H1 (cell line): Measurements from ENCODE around the gene SORCS3. TPM values are rescaled to one million over a fixed set of nuclear protein-coding genes. Genes with fewer than 3 reads are reported as not detected.

Source experiments
- CTCF ChIA-PET: fragments of 300-600 bp; sonication (Branson Sonifier 250); formaldehyde crosslinking; loops from one replicate; lab custom pipeline; 2021; ENCODE audit not compliant: partially characterized antibody; lab: Charles Lee
- POLR2A ChIA-PET: fragments of 300-600 bp; sonication (Branson Sonifier 250); formaldehyde crosslinking; loops from one replicate; lab custom pipeline; 2021; ENCODE audit warnings: inconsistent platforms; ENCODE audit not compliant: partially characterized antibody; lab: Charles Lee
- DNase-seq, 2 experiments: peaks; one replicate each; pipeline versions ENCODE4 v3.0.0 to v3.0.0-alpha.2; 2010 to 2022; ENCODE audit warnings: low spot score in 2 of 2, low read depth in 1 of 2, mixed read lengths in 1 of 2
- FAIRE-seq: peaks from 2 replicates; lab custom pipeline; 2011; peaks lifted over from hg19 to GRCh38; lab: Jason Lieb, UNC
- H2AFZ ChIP-seq: 2 replicates; pipeline ENCODE4 v1.8.1; 2012; ENCODE audit warnings: low read length, inconsistent platforms
- H2AK5ac ChIP-seq: 2 replicates; pipeline ENCODE4 v1.6.1; 2013; ENCODE audit warnings: low read depth, low read length
- H2BK120ac ChIP-seq: replicated peaks from 2 replicates; pipeline ENCODE3; 2013; ENCODE audit warnings: low read depth, low read length, inconsistent platforms
- H2BK12ac ChIP-seq: 2 replicates; pipeline ENCODE4 v1.6.1; 2013; ENCODE audit warnings: low read depth, low read length
- H2BK15ac ChIP-seq: 2 replicates; pipeline ENCODE4 v1.6.1; 2013; ENCODE audit warnings: low read length
- H2BK20ac ChIP-seq: 2 replicates; pipeline ENCODE4 v1.6.1; 2013; ENCODE audit warnings: low read length
- H2BK5ac ChIP-seq: 2 replicates; pipeline ENCODE4 v1.6.1; 2013; ENCODE audit warnings: low read depth, low read length
- H3K14ac ChIP-seq: 2 replicates; pipeline ENCODE4 v1.6.1; 2013; ENCODE audit warnings: inconsistent platforms; ENCODE audit not compliant: insufficient read length
- H3K18ac ChIP-seq: 2 replicates; pipeline ENCODE4 v1.6.1; 2013; ENCODE audit warnings: low read length; ENCODE audit errors: extremely low read depth
- H3K23ac ChIP-seq: 2 replicates; pipeline ENCODE4 v1.6.1; 2013; ENCODE audit warnings: inconsistent platforms; ENCODE audit not compliant: insufficient read length
- H3K23me2 ChIP-seq: 2 replicates; pipeline ENCODE4 v1.6.1; 2013; ENCODE audit warnings: low read depth, low read length
- H3K27ac ChIP-seq: 2 replicates; pipeline ENCODE4 v1.6.1; 2011; ENCODE audit warnings: low read depth, low read length, inconsistent platforms
- H3K27me3 ChIP-seq, 4 experiments: replicated peaks in 1 of 4; 1 replicate in 1 of 4; 2 replicates in 3 of 4; pipeline versions ENCODE4 v1.6.1 to v1.8.1; 2011 to 2013; ENCODE audit warnings: low read length in 3 of 4, mild to moderate bottlenecking in 3 of 4, inconsistent platforms in 2 of 4, mixed read lengths in 2 of 4, moderate library complexity in 1 of 4; ENCODE audit not compliant: control insufficient read depth in 3 of 4, insufficient read depth in 3 of 4; ENCODE audit errors: extremely low read depth in 1 of 4
- H3K36me3 ChIP-seq, 4 experiments: 2 replicates each; pipeline versions ENCODE4 v1.6.1 to v1.8.1; 2011 to 2013; ENCODE audit warnings: mild to moderate bottlenecking in 4 of 4, low read length in 3 of 4, moderate library complexity in 2 of 4, control low read depth in 1 of 4, inconsistent platforms in 1 of 4; ENCODE audit not compliant: insufficient read depth in 4 of 4, control insufficient read depth in 2 of 4
- H3K4ac ChIP-seq: replicated peaks from 2 replicates; pipeline ENCODE3; 2013; ENCODE audit warnings: low read length, low read depth, mixed read lengths, inconsistent platforms; ENCODE audit not compliant: insufficient read length
- H3K4me1 ChIP-seq, 4 experiments: replicated peaks in 1 of 4; 1 replicate in 1 of 4; 2 replicates in 3 of 4; pipeline versions ENCODE4 v1.6.1 to v1.8.1; 2011 to 2013; ENCODE audit warnings: low read length in 3 of 4, inconsistent platforms in 2 of 4, mixed read lengths in 1 of 4; ENCODE audit not compliant: insufficient read depth in 4 of 4, control insufficient read depth in 3 of 4
- H3K4me2 ChIP-seq, 2 experiments: 2 replicates each; pipeline versions ENCODE4 v1.6.1 to v1.8.1; 2011 to 2013; ENCODE audit warnings: low read depth in 2 of 2, low read length in 2 of 2, control low read depth in 1 of 2, inconsistent platforms in 1 of 2, mild to moderate bottlenecking in 1 of 2; ENCODE audit not compliant: insufficient read depth in 1 of 2
- H3K4me3 ChIP-seq, 4 experiments: fragments of 200-600, 300-600 bp in 1 of 4; sonication (generic), shearing (Covaris generic), sonication (Bioruptor Twin) in 1 of 4; 2 replicates each; pipeline versions ENCODE4 v1.5.1 to v1.8.1; 2011 to 2016; ENCODE audit warnings: low read length in 4 of 4, low read depth in 3 of 4, control low read depth in 2 of 4, inconsistent platforms in 2 of 4, mild to moderate bottlenecking in 2 of 4, mixed read lengths in 1 of 4, moderate library complexity in 1 of 4; ENCODE audit not compliant: insufficient read depth in 2 of 4; ENCODE audit errors: extremely low read depth in 1 of 4
- H3K56ac ChIP-seq: replicated peaks from 2 replicates; pipeline ENCODE3; 2013; ENCODE audit warnings: low read depth, mild to moderate bottlenecking, mixed read lengths, low read length, inconsistent platforms; ENCODE audit not compliant: insufficient read length
- H3K79me1 ChIP-seq: 2 replicates; pipeline ENCODE4 v1.6.1; 2013; ENCODE audit warnings: low read depth, low read length, control low read depth
- H3K79me2 ChIP-seq, 2 experiments: 2 replicates each; pipeline versions ENCODE4 v1.6.1 to v1.8.1; 2012 to 2013; ENCODE audit warnings: low read length in 2 of 2, mild to moderate bottlenecking in 2 of 2, inconsistent platforms in 1 of 2; ENCODE audit not compliant: insufficient read depth in 2 of 2, control insufficient read depth in 1 of 2
- H3K9ac ChIP-seq, 4 experiments: replicated peaks in 1 of 4; 1 replicate in 1 of 4; 2 replicates in 3 of 4; pipeline versions ENCODE4 v1.6.1 to v1.8.1; 2011 to 2013; ENCODE audit warnings: low read depth in 3 of 4, low read length in 3 of 4, control low read depth in 2 of 4, mild to moderate bottlenecking in 2 of 4, moderate library complexity in 2 of 4, inconsistent platforms in 1 of 4; ENCODE audit errors: extremely low read depth in 1 of 4
- H3K9me3 ChIP-seq, 2 experiments: 2 replicates each; pipeline versions ENCODE4 v1.6.1 to v1.8.1; 2012 to 2013; ENCODE audit warnings: mild to moderate bottlenecking in 2 of 2, moderate library complexity in 2 of 2, control low read depth in 1 of 2, inconsistent platforms in 1 of 2, low read depth in 1 of 2, low read length in 1 of 2, mixed read lengths in 1 of 2; ENCODE audit not compliant: insufficient read depth in 2 of 2
- H4K20me1 ChIP-seq, 2 experiments: replicated peaks in 1 of 2; 2 replicates each; pipeline versions ENCODE3 to v1.8.1; 2011 to 2013; ENCODE audit warnings: inconsistent platforms in 2 of 2, low read length in 2 of 2, mild to moderate bottlenecking in 1 of 2; ENCODE audit not compliant: insufficient read depth in 2 of 2, control insufficient read depth in 1 of 2
- H4K5ac ChIP-seq: 2 replicates; pipeline ENCODE4 v1.6.1; 2013; ENCODE audit warnings: low read length, low read depth, mixed read lengths, inconsistent platforms; ENCODE audit not compliant: insufficient read length
- H4K8ac ChIP-seq: 2 replicates; pipeline ENCODE4 v1.8.0; 2013; ENCODE audit warnings: mild to moderate bottlenecking, moderate library complexity, low read length, inconsistent platforms; ENCODE audit not compliant: insufficient read depth; ENCODE audit errors: extremely low read depth
- H4K91ac ChIP-seq: replicated peaks from 2 replicates; pipeline ENCODE3; 2013; ENCODE audit warnings: low read length, mixed read lengths, inconsistent platforms; ENCODE audit not compliant: insufficient read length
- TCF12 ChIP-seq: IDR thresholded peaks from 2 replicates; pipeline ENCODE4 v1.6.1; 2011; ENCODE audit warnings: low read depth, mild to moderate bottlenecking, low read length
- WGBS, 2 experiments: shearing (Covaris generic) in 1 of 2; methylation state at CpG; one replicate each; pipeline versions ENCODE4 v1.1.6 to v1.1.7; 2013 to 2015; ENCODE audit warnings: low lambda C conversion rate in 2 of 2, mixed read lengths in 2 of 2, inconsistent platforms in 1 of 2, low coverage in 1 of 2, missing lambda C conversion rate in 1 of 2; ENCODE audit not compliant: insufficient replicate concordance in 2 of 2, insufficient coverage in 1 of 2, insufficient read length in 1 of 2; ENCODE audit errors: extremely low coverage in 1 of 2, missing lambda C conversion rate in 1 of 2; 5-methylcytosine and 5-hydroxymethylcytosine counted together
- polyA plus RNA-seq, 7 experiments: library from polyadenylated mRNA; depleted of rRNA in 3 of 7; stranded (reverse) in 5 of 7; unstranded in 2 of 7; fragments of >200 nt in 5 of 7; fragments of 200-250 nt in 2 of 7; gene quantifications; 1 replicate in 5 of 7; 2 replicates in 1 of 7; 4 replicates in 1 of 7; pipeline versions ENCODE4 v1.2.1 to v1.2.3, GENCODE V29; 2011 to 2013; ENCODE audit warnings: missing spikeins in 2 of 7, mixed read lengths in 2 of 7
- total RNA-seq: library from RNA; stranded (reverse); fragmentation: NEBNext Ultra II Directional; extraction: Animal tissue kit (Norgen Biotek cat#: 25700); gene quantifications from 2 replicates; pipeline ENCODE4 v1.2.1, GENCODE V29; 2021

SORCS3 gene
- total and polyA plus RNA-seq, 2 of the 8 experiments (the other 6 are each of a cell fraction or from before 2014, with no cell fraction given) = 0.26 to 0.88 TPM

DNA sequence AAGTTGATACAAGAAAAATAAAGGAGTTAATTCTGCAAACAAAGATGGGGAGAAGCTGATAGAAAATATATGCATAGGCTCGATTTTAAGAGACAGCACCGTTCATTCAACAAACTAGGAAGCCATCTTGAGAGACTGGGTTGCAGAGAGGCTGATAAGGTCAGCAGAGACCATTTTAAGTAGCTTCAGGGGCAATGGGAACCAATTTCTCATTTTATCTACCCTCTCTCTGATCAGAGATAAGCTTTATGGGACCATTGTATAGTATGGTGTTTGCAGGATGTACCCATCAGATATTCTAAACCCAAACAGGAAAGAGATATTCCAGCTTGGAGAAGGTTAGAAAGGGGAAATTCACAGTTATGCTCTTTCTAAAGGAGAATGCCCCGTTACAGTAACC, 499.5 kb downstream of the SORCS3 start:
- no peaks in the 10 kb centered on the region for H3K36me3 ChIP-seq
- H3K14ac ChIP-seq = no peak overlapping the region
- H2BK20ac ChIP-seq = no peak overlapping the region
- no peaks in the 10 kb centered on the region for H4K20me1 ChIP-seq
- no peak overlapping the region for H3K4ac ChIP-seq
- no peak overlapping the region for H3K9ac ChIP-seq
- H2BK5ac ChIP-seq = no peak overlapping the region
- TF ChIP-seq TCF12 = no peak
- no peaks in the 10 kb centered on the region for H3K27me3 ChIP-seq
- no peak overlapping the region for H2BK15ac ChIP-seq
- H3K23me2 ChIP-seq = no peaks in the 10 kb centered on the region
- DNase-seq (no peak), FAIRE-seq (no peak)
- 95% methylated on average over 3 of the region's 3 CpGs; no CpG with 5 or more reads in 1 of the 2 experiments for WGBS, 2 experiments
- H3K4me3 ChIP-seq = no peak overlapping the region
- no peak overlapping the region for H3K18ac ChIP-seq
- ChIA-PET POLR2A (no interaction called here), CTCF (no interaction called here)
- no peak overlapping the region for H4K8ac ChIP-seq
- H4K5ac ChIP-seq = no peak overlapping the region
- no peak overlapping the region for H2BK120ac ChIP-seq
- no peak overlapping the region for H4K91ac ChIP-seq
- H3K9me3 ChIP-seq = no peaks in the 10 kb centered on the region
- no peak overlapping the region for H3K27ac ChIP-seq
- no peak overlapping the region for H3K23ac ChIP-seq
- no peak overlapping the region for H3K56ac ChIP-seq
- no peak overlapping the region for H2AK5ac ChIP-seq
- H3K79me1 ChIP-seq = no peaks in the 10 kb centered on the region
- no peak overlapping the region for H2BK12ac ChIP-seq
- H2AFZ ChIP-seq = no peak overlapping the region
- peaks cover 0 to 3% (median 0%) of the 10 kb centered on the region in 4 experiments; a peak in 1 of 7 replicates for H3K4me1 ChIP-seq
- no peak overlapping the region for H3K4me2 ChIP-seq
- H3K79me2 ChIP-seq = no peaks in the 10 kb centered on the region
